Measurements from ENCODE around the gene ZNF100.
"Not testable (repeated sequence)": the region's sequence is repeated elsewhere in the genome, so short reads cannot be mapped to it uniquely, and the experiment has no call there.

ZNF100 gene

DNA sequence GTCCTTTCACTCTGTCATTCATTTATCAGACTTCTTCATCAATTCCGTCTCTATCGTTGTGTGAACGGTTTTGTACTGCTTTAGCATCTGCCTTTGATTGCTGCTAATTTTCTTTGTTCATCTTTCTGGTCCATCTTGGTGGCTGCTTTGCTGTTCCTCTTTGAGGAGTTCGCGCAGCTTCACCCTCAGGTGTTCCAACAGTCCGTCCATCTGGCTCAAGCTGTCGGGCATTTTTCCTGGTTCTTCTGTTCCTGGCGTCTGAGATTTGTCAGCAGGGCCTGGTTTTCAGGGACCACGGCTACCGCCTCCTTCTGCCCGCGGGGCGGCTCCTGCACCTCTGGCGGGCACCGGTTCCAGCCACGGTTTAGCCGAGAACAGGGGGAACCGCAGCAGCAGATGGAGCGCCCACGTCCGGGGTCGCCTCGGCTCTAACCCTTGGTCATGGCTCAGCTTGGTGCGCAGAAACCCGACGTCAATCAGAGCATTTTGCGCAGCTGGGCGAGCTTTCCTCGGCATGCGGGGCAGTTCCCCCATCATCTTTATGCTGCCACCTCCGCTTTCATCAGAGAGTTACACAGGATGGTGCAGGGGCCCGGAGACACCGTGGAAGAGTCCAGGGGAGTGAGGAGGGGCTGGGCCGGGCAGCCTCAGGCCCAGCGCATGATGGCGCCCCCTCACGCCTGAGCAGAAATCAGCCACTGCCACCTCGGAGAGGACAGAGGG lies 89.5 kb downstream of the ZNF100 start:
- no peak overlapping the region for H3K27ac ChIP-seq
- no peak overlapping the region for H3K4me3 ChIP-seq
- TF ChIP-seq, protein P1, sequence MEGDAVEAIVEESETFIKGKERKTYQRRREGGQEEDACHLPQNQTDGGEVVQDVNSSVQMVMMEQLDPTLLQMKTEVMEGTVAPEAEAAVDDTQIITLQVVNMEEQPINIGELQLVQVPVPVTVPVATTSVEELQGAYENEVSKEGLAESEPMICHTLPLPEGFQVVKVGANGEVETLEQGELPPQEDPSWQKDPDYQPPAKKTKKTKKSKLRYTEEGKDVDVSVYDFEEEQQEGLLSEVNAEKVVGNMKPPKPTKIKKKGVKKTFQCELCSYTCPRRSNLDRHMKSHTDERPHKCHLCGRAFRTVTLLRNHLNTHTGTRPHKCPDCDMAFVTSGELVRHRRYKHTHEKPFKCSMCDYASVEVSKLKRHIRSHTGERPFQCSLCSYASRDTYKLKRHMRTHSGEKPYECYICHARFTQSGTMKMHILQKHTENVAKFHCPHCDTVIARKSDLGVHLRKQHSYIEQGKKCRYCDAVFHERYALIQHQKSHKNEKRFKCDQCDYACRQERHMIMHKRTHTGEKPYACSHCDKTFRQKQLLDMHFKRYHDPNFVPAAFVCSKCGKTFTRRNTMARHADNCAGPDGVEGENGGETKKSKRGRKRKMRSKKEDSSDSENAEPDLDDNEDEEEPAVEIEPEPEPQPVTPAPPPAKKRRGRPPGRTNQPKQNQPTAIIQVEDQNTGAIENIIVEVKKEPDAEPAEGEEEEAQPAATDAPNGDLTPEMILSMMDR (IDR thresholded peaks at IDR 0.05): no peak
- no peak for DNase-seq (ENCODE audit: low spot score)

DNA sequence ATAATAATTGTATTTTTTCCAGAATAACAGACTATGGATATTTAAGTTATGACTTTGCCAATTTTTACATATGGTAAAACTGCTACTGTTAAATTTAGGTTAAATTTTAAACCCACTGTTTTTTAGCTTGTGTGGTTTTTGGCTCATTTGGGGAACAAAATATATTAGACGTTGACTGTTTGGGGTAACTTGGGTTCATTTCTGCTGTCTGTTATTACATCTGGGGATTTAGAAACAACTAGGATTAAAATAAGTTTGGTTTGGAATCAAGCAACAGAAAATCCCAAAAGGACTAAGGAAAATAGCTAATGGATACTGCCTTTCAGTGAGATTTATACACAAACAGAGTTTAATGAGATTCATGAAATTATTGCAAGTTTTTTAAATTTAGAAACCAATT lies 92.9 kb downstream of the ZNF100 start:
- Histone ChIP-seq H3K4me3 (no peak overlapping the region), H3K27ac (no peak overlapping the region)
- DNase-seq (ENCODE audit: low spot score): no peak
- TF ChIP-seq, protein P1 (IDR thresholded peaks at IDR 0.05): no peak

DNA sequence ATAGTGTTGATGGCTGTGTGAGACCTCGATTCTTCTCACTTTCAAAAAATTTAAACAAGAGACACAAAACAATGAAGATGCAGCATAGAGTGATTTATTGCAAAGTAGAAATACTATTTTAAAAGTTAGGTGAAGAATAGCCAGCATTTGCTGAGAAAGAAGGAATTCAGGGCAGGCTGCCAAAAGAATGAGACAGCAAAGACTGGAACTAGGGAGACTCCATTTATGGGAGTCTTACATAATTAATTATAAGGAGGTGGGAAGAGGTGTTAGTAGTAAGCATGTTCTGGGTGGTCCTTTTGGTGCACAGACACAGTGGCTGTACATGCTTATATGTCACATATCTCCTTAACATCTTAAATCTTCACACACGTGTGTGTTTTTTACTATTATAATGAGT lies 93.9 kb downstream of the ZNF100 start:
- DNase-seq (ENCODE audit: low spot score); H3K27ac ChIP-seq; H3K4me3 ChIP-seq: not testable (repeated sequence)

Data from coronary artery (tissue), 2 donors.